Epithelial cell of esophagus (primary cell): ENCODE data around the gene SLC35E1.

Experiments used
- DNase-seq: peaks from one replicate; pipeline ENCODE4 v3.0.0; 2010; ENCODE audit warnings: low read depth
- H3K4me3 ChIP-seq: 2 replicates; pipeline ENCODE4 v1.5.1; 2011; ENCODE audit warnings: mild to moderate bottlenecking, low read length, control low read depth
- TF ChIP-seq, protein P1 (sequence below): IDR thresholded peaks from 2 replicates; pipeline ENCODE4 v1.5.1; 2011; ENCODE audit warnings: low read depth, mild to moderate bottlenecking, low read length, control low read depth, inconsistent platforms; ENCODE audit not compliant: insufficient read depth; ENCODE audit errors: missing control alignments

SLC35E1 gene

GRCh38 chr19:16591803-16592556, 19.8 kb upstream of the SLC35E1 start:
- TF ChIP-seq, protein P1, sequence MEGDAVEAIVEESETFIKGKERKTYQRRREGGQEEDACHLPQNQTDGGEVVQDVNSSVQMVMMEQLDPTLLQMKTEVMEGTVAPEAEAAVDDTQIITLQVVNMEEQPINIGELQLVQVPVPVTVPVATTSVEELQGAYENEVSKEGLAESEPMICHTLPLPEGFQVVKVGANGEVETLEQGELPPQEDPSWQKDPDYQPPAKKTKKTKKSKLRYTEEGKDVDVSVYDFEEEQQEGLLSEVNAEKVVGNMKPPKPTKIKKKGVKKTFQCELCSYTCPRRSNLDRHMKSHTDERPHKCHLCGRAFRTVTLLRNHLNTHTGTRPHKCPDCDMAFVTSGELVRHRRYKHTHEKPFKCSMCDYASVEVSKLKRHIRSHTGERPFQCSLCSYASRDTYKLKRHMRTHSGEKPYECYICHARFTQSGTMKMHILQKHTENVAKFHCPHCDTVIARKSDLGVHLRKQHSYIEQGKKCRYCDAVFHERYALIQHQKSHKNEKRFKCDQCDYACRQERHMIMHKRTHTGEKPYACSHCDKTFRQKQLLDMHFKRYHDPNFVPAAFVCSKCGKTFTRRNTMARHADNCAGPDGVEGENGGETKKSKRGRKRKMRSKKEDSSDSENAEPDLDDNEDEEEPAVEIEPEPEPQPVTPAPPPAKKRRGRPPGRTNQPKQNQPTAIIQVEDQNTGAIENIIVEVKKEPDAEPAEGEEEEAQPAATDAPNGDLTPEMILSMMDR: no peak
- peak; percentile 58 for DNase-seq
- no peak overlapping the region for H3K4me3 ChIP-seq

DNA sequence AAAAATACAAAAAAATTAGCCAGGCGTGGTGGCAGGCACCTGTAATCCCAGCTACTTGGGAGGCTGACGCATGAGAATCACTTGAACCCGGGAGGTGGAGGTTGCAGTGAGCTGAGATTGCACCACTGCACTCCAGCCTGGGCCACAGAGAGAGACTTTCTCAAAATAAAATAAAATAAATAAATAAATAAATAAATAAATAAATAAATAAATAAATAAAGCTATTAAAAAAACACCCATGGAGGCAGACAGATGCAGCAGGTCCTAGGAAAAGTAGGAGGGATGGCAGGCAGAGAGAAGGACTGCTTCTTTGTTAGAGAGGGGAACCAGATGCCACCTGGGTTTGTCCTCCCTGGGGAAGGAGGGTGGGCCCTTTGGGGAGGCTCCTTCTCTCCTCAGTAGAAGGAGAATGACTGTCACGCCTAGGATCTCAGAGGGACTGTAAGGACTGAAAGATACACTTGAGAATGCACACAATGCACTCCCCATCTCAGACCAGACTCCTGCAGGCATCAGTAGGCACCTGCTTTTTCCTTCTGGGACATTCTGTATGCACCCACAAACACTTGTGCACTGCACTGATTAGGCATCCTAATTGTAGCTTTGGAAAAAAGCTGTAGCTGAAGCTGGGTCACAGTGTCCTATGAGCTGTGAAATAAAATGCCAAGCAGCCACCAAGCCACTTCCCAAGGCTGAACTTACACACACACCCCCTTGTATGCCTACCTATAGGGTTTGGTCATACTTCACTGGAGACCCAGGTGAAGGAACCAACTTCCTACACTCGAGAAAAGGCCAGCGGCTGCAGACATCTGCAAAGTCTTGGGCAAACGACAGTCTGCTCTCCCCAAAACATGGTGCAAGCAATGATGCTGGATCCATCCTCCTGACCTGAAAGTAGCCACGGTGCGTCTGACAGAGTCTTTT, 18.9 kb upstream of the SLC35E1 start:
- DNase-seq: no peak
- H3K4me3 ChIP-seq: no peak overlapping the region
- TF ChIP-seq, protein P1: no peak

GRCh38 chr19:16589917-16590316, 17.7 kb upstream of the SLC35E1 start:
- DNase-seq: no peak
- TF ChIP-seq, protein P1: no peak
- no peak overlapping the region for H3K4me3 ChIP-seq

- TF ChIP-seq, protein P1: no peak
- no peak for DNase-seq
- no peak overlapping the region for H3K4me3 ChIP-seq
These were observed 16.8 kb upstream of the SLC35E1 start for GRCh38 chr19:16588824-16589577.

DNA sequence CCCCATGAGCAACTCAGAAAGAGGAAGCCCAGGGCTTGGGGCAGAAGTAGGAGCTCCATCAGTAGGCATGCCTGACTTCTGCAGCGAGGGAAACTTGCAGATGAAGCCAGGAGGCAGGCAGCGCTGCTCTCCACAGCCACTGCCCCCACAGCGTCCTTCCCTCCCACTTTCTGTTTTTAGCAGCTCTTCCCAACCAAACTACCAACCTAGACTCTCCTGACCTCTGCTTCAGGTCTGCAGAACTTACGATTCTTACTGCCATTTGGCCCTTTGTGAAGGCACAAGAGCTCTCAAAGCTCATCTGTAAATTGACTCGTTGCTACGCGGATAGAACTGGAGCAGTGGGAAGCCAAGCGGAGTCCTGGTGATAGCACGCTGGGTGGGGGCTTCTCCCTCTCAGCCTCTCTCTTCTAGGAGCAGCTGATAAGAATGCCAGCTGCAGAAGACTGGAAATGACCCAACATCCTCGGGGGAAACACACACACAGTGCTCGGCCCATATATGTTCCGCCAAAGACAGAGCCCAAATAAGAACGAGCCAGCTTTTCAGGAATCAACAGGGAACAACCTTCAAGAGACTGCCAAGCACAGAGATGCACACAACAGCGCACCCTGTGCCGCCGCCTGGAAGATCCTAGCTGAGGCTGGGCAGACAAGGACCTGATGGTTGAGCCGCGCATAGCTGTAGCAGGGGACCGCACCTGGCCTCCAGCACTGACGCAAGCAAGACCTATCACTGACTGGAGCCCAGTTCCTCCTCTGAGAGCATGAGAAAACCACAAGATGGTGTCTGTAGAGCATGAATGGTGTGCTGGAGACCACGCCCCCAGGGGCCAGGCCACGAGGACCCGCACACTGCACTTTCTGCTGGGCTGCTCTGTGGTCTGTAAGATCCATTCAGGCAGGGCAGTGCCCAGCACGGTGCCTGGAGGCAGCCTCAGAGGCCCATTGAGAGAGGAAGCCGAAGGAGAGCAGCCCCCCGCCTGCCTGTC, 15.9 kb upstream of the SLC35E1 start:
- TF ChIP-seq, protein P1: peak; percentile 2
- H3K4me3 ChIP-seq: no peak overlapping the region
- peak; percentile 44 for DNase-seq
